ENCODE measurements around the gene MBLAC1. TPM values are rescaled to one million over a fixed set of nuclear protein-coding genes. Genes with fewer than 3 reads are reported as not detected.
"Not testable (repeated sequence)": the region's sequence is repeated elsewhere in the genome, so short reads cannot be mapped to it uniquely, and the experiment has no call there.

The MBLAC1 gene
- total and polyA plus RNA-seq, 8 donors = 1.2 to 2.8 (median 1.7) TPM

GRCh38 chr7:100124301-100125230, 2.2 kb upstream of the MBLAC1 start:
- Histone ChIP-seq H3K27ac (no peak overlapping the region), H3K27me3 (no peaks in the 10 kb centered on the region), H3K9me3 (no peaks in the 10 kb centered on the region), H3K4me1 (peaks cover 12 to 39% of the 10 kb centered on the region in 2 donors), H3K4me3 (no peak overlapping the region), H3K36me3 (no peaks in the 10 kb centered on the region)
- TF ChIP-seq CTCF (IDR thresholded peaks at IDR 0.05) = no peak
- no peak for DNase-seq
- no peak for ATAC-seq
- intact Hi-C loops (cut with DNase I) = no loop called here

GRCh38 chr7:100126239-100126930, 382 bp upstream of the MBLAC1 start:
- H3K4me3 ChIP-seq = peak overlapping the region; percentile 93 to 96
- DNase-seq = no peak
- H3K27ac ChIP-seq = peak overlapping the region; percentile 96 to 97
- TF ChIP-seq CTCF (IDR thresholded peaks at IDR 0.05) = no peak
- H3K36me3 ChIP-seq = no peaks in the 10 kb centered on the region
- no peaks in the 10 kb centered on the region for H3K27me3 ChIP-seq
- intact Hi-C loops (cut with DNase I) = no loop called here
- ATAC-seq = peak; percentile 55
- H3K4me1 ChIP-seq = peaks cover 5 to 37% of the 10 kb centered on the region in 2 donors
- no peaks in the 10 kb centered on the region for H3K9me3 ChIP-seq

- H3K4me3 ChIP-seq = peak overlapping the region; percentile 93 to 96
- H3K36me3 ChIP-seq = no peaks in the 10 kb centered on the region
- H3K27ac ChIP-seq = peak overlapping the region; percentile 96 to 97
- H3K9me3 ChIP-seq = no peaks in the 10 kb centered on the region
- ATAC-seq (peak; percentile 0), DNase-seq (peak in 2 of 4 donors; percentile 18 to 39)
- TF ChIP-seq CTCF (IDR thresholded peaks at IDR 0.05) = no peak
- no peaks in the 10 kb centered on the region for H3K27me3 ChIP-seq
- peaks cover 5 to 39% of the 10 kb centered on the region in 2 donors for H3K4me1 ChIP-seq
- intact Hi-C loops (cut with DNase I) = no loop called here
Measured at GRCh38 chr7:100127866-100128636, 1.3 kb downstream of the MBLAC1 start.

GRCh38 chr7:100128637-100128963, 1.8 kb downstream of the MBLAC1 start:
- H3K9me3 ChIP-seq = no peaks in the 10 kb centered on the region
- intact Hi-C loops (cut with DNase I) = no loop called here
- TF ChIP-seq CTCF (IDR thresholded peaks at IDR 0.05) = no peak
- ATAC-seq = no peak
- no peak overlapping the region for H3K4me3 ChIP-seq
- H3K4me1 ChIP-seq = peaks cover 5 to 39% of the 10 kb centered on the region in 2 donors
- H3K27me3 ChIP-seq = no peaks in the 10 kb centered on the region
- H3K27ac ChIP-seq = no peak overlapping the region
- H3K36me3 ChIP-seq = no peaks in the 10 kb centered on the region
- DNase-seq = no peak

- DNase-seq; H3K4me3 ChIP-seq; H3K9me3 ChIP-seq; ATAC-seq; H3K27ac ChIP-seq; intact Hi-C loops (cut with DNase I); H3K36me3 ChIP-seq; H3K27me3 ChIP-seq: not testable (repeated sequence)
- peaks cover 5 to 30% of the 10 kb centered on the region in 2 donors for H3K4me1 ChIP-seq
Measured at GRCh38 chr7:100130220-100130607, 3.4 kb downstream of the MBLAC1 start.

All from left lung (tissue), 10 donors.